ENCODE data around the gene CFAP43. TPM values are rescaled to one million over a fixed set of nuclear protein-coding genes. Genes with fewer than 3 reads are reported as not detected.

Gene CFAP43
- total and polyA plus RNA-seq, 7 donors: 0.22 to 0.83 (median 0.55) TPM; not detected in 1

- H3K27me3 ChIP-seq: no peaks in the 10 kb centered on the region
- no peaks in the 10 kb centered on the region for H3K36me3 ChIP-seq
- H3K9me3 ChIP-seq: no peaks in the 10 kb centered on the region
- TF ChIP-seq POLR2AphosphoS5 (IDR thresholded peaks at IDR 0.05) (no peak), EP300 (IDR thresholded peaks at IDR 0.05) (no peak), CTCF (IDR thresholded peaks at IDR 0.05) (no peak), POLR2A (IDR thresholded peaks at IDR 0.05) (no peak)
- H3K27ac ChIP-seq: no peak overlapping the region
- WGBS, 2 donors: 69 to 82% methylated on average over 4 of the region's 4 CpGs
- no peak for DNase-seq
- no peaks in the 10 kb centered on the region for H3K4me1 ChIP-seq
- H3K4me3 ChIP-seq: no peak overlapping the region
- intact Hi-C loops (cut with DNase I): no loop called here
Observed at GRCh38 chr10:104144931-104145330, 87.2 kb downstream of the CFAP43 start.

- no peak overlapping the region for H3K27ac ChIP-seq
- 65 to 67% methylated on average over 3 of the region's 3 CpGs for WGBS, 2 donors
- intact Hi-C loops (cut with DNase I): no loop called here
Observed at GRCh38 chr10:104143829-104144228, 88.3 kb downstream of the CFAP43 start.

GRCh38 chr10:104142081-104142480, 90.1 kb downstream of the CFAP43 start:
- WGBS, 2 donors: 52 to 59% methylated on average over 1 of the region's 1 CpG
- Histone ChIP-seq H3K36me3 (no peaks in the 10 kb centered on the region), H3K27me3 (no peaks in the 10 kb centered on the region), H3K4me3 (no peak overlapping the region), H3K27ac (no peak overlapping the region), H3K9me3 (no peaks in the 10 kb centered on the region), H3K4me1 (no peaks in the 10 kb centered on the region)
- DNase-seq: no peak
- intact Hi-C loops (cut with DNase I): no loop called here
- no peak for TF ChIP-seq CTCF (IDR thresholded peaks at IDR 0.05)
- no peak for TF ChIP-seq POLR2A (IDR thresholded peaks at IDR 0.05)
- TF ChIP-seq EP300 (IDR thresholded peaks at IDR 0.05): no peak
- no peak for TF ChIP-seq POLR2AphosphoS5 (IDR thresholded peaks at IDR 0.05)

More at GRCh38 chr10:104143829-104144228, 88.3 kb downstream of the CFAP43 start:
- TF ChIP-seq EP300 (IDR thresholded peaks at IDR 0.05) (no peak), POLR2AphosphoS5 (IDR thresholded peaks at IDR 0.05) (no peak), CTCF (IDR thresholded peaks at IDR 0.05) (no peak), POLR2A (IDR thresholded peaks at IDR 0.05) (no peak)
- H3K9me3 ChIP-seq: no peaks in the 10 kb centered on the region
- DNase-seq: no peak
- no peaks in the 10 kb centered on the region for H3K4me1 ChIP-seq
- no peak overlapping the region for H3K4me3 ChIP-seq
- H3K36me3 ChIP-seq: no peaks in the 10 kb centered on the region
- H3K27me3 ChIP-seq: no peaks in the 10 kb centered on the region

GRCh38 chr10:104139221-104139620, 92.9 kb downstream of the CFAP43 start:
- DNase-seq: no peak
- no peak for TF ChIP-seq CTCF (IDR thresholded peaks at IDR 0.05)
- no peak for TF ChIP-seq EP300 (IDR thresholded peaks at IDR 0.05)
- TF ChIP-seq POLR2AphosphoS5 (IDR thresholded peaks at IDR 0.05): no peak
- TF ChIP-seq POLR2A (IDR thresholded peaks at IDR 0.05): no peak
- no peaks in the 10 kb centered on the region for H3K36me3 ChIP-seq
- H3K27ac ChIP-seq: no peak overlapping the region
- no peak overlapping the region for H3K4me3 ChIP-seq
- H3K9me3 ChIP-seq: no peaks in the 10 kb centered on the region
- H3K27me3 ChIP-seq: no peaks in the 10 kb centered on the region
- H3K4me1 ChIP-seq: no peaks in the 10 kb centered on the region
- 67 to 78% methylated on average over 5 of the region's 5 CpGs for WGBS, 2 donors
- intact Hi-C loops (cut with DNase I): no loop called here

GRCh38 chr10:104138131-104138530, 94.0 kb downstream of the CFAP43 start:
- no peak for DNase-seq
- WGBS, 2 donors: 95% methylated on average over 6 of the region's 6 CpGs
- Histone ChIP-seq H3K27ac (no peak overlapping the region), H3K27me3 (no peaks in the 10 kb centered on the region), H3K4me3 (no peak overlapping the region), H3K36me3 (no peaks in the 10 kb centered on the region), H3K4me1 (no peaks in the 10 kb centered on the region), H3K9me3 (no peaks in the 10 kb centered on the region)
- no peak for TF ChIP-seq POLR2AphosphoS5 (IDR thresholded peaks at IDR 0.05)
- no peak for TF ChIP-seq CTCF (IDR thresholded peaks at IDR 0.05)
- TF ChIP-seq POLR2A (IDR thresholded peaks at IDR 0.05): no peak
- TF ChIP-seq EP300 (IDR thresholded peaks at IDR 0.05): no peak
- intact Hi-C loops (cut with DNase I): no loop called here

Data from sigmoid colon (tissue), 7 donors.